ENCODE results near the gene GNPTG. TPM values are rescaled to one million over a fixed set of nuclear protein-coding genes. Genes with fewer than 3 reads are reported as not detected.
A peak's percentile ranks its signal among the peaks of the same experiment; 100 is the strongest.

GNPTG gene
- total and polyA plus RNA-seq, 9 of the 15 experiments (the other 6 are each of a cell fraction or from before 2014, with no cell fraction given): 0.69 to 33.3 (median 13.6) TPM

- no peak overlapping the region for H3K27ac ChIP-seq (ENCODE audit: extremely low read depth, low read depth, low read length)
- DNase-seq (ENCODE audit: extremely low read depth in 1 of 4, low spot score in 3 of 4): no peak
- in situ Hi-C loops (cut with MboI) (no loop called here), intact Hi-C loops (cut with micrococcal nuclease) (no loop called here)
- TF ChIP-seq EGR1 (conservative IDR thresholded peaks at IDR 0.05): no peak
- no peak for TF ChIP-seq CHD1 (IDR thresholded peaks at IDR 0.05; ENCODE audit: low read length)
- TF ChIP-seq MTA2 (IDR thresholded peaks at IDR 0.05; ENCODE audit: low read depth): no peak
- no peak for TF ChIP-seq HMG20A (CRISPR knock-in tag; conservative IDR thresholded peaks at IDR 0.05)
- no peak for TF ChIP-seq ELK1 (CRISPR knock-in tag; IDR thresholded peaks at IDR 0.05)
- peak overlapping the region in 1 of 2 experiments; percentile 43; a peak in 2 of 4 replicates for H3K9ac ChIP-seq (ENCODE audit: insufficient read depth in 1 of 2, low read depth in 2 of 2, low read length in 2 of 2)
- no peaks in the 10 kb centered on the region for H3K27me3 ChIP-seq (ENCODE audit: control insufficient read depth in 2 of 2, insufficient read depth in 2 of 2, low read length in 2 of 2)
- no peak overlapping the region for H2AFZ ChIP-seq (ENCODE audit: low read depth, low read length)
- 70% methylated on average over 26 of the region's 28 CpGs for WGBS (ENCODE audit: insufficient coverage, low coverage, missing lambda C conversion rate)
- BruUV-seq (replicated peaks): no TSS peak
- no peaks in the 10 kb centered on the region for H3K79me2 ChIP-seq (ENCODE audit: control insufficient read depth, insufficient read depth, low read length)
- no peak for ATAC-seq
- H3K4me2 ChIP-seq (ENCODE audit: insufficient read depth, low read length): no peak overlapping the region
- no peaks in the 10 kb centered on the region for H3K36me3 ChIP-seq (ENCODE audit: control insufficient read depth, insufficient read depth, low read length)
- no peak for FAIRE-seq
- CTCF ChIA-PET (ENCODE audit: low intra/inter-chr PET ratio): no interaction called here
- H3K9me3 ChIP-seq (replicated peaks; ENCODE audit: control insufficient read depth, insufficient read depth, low read depth, low read length): no peaks in the 10 kb centered on the region
- POLR2A ChIA-PET: interaction anchor here (0.6 to 5.9 kb wide), 4 partner anchors 11 to 184 kb away, joined by 3 to 48 read pairs (median 4); no protein-coding TSS in a partner anchor
- no peaks in the 10 kb centered on the region for H4K20me1 ChIP-seq (replicated peaks; ENCODE audit: control insufficient read depth, insufficient read depth, low read length)
- no peaks in the 10 kb centered on the region for H3K9me1 ChIP-seq (ENCODE audit: control insufficient read depth, insufficient read depth, low read length)
- H3K4me3 ChIP-seq: no peak overlapping the region
- H3K4me1 ChIP-seq (replicated peaks in 1 of 2; ENCODE audit: control insufficient read depth in 2 of 2, insufficient read depth in 2 of 2, low read length in 2 of 2): peaks cover 0 to 36% of the 10 kb centered on the region in 2 experiments; a peak in 2 of 5 replicates
Observed at GRCh38 chr16:1390239-1390779, 38.6 kb downstream of the GNPTG start.
